NCI-H2196 (cell line): ENCODE results near the gene AACS.

ENCODE experiments used
- DNase-seq: peaks from one replicate; lab custom pipeline; 2025; ENCODE audit not compliant: unreplicated experiment; lab: John Stamatoyannopoulos, UW

AACS gene

GRCh38 chr12:125183187-125184067 is 118.2 kb downstream of the AACS start:
- peak; percentile 88 for DNase-seq

GRCh38 chr12:125184213-125184967 is 119.2 kb downstream of the AACS start:
- DNase-seq: no peak

GRCh38 chr12:125185311-125185739 is 120.1 kb downstream of the AACS start:
- no peak for DNase-seq

- peak; percentile 82 for DNase-seq
Observed at GRCh38 chr12:125185740-125186470, 120.7 kb downstream of the AACS start, which contains the start of gene TMEM132B. Gene TMEM132B (plus strand): TSS chr12:125186386.

- peak; percentile 65 for DNase-seq
Observed at GRCh38 chr12:125186471-125187147, 121.4 kb downstream of the AACS start.

- DNase-seq: no peak
Observed at GRCh38 chr12:125187148-125187745, 122.0 kb downstream of the AACS start.

- no peak for DNase-seq
Observed at GRCh38 chr12:125187780-125188741, 122.8 kb downstream of the AACS start.

- no peak for DNase-seq
Observed at GRCh38 chr12:125189015-125189414, 123.8 kb downstream of the AACS start.

- no peak for DNase-seq
Observed at GRCh38 chr12:125189502-125189901, 124.3 kb downstream of the AACS start.

- DNase-seq: no peak
Observed at GRCh38 chr12:125191361-125192087, 126.3 kb downstream of the AACS start.

- no peak for DNase-seq
Observed at GRCh38 chr12:125192690-125193221, 127.5 kb downstream of the AACS start.
